B cell (primary cell): ENCODE results near the gene FAM168B. TPM values are rescaled to one million over a fixed set of nuclear protein-coding genes. Genes with fewer than 3 reads are reported as not detected.

Experiments used
- ATAC-seq: fragments of 200-7000 bp; cut with Tn5 transposase; one replicate; pipeline ENCODE4 v1.10.0; 2021; ENCODE audit warnings: low read depth, mild to moderate bottlenecking, moderate number of reproducible peaks, moderate library complexity
- CTCF ChIA-PET: fragments of 350-600 bp; sonication (Branson Sonifier 250); formaldehyde crosslinking; loops from one replicate; lab custom pipeline; 2021; ENCODE audit warnings: antibody characterized with exemption, inconsistent platforms; lab: Charles Lee
- POLR2A ChIA-PET: fragments of 350-600 bp; sonication (Branson Sonifier 250); formaldehyde crosslinking; loops from one replicate; lab custom pipeline; 2021; ENCODE audit warnings: antibody characterized with exemption; lab: Charles Lee
- DNase-seq: peaks from one replicate; pipeline ENCODE4 v3.0.0; 2013
- H2AFZ ChIP-seq: 2 replicates; pipeline ENCODE4 v1.6.1; 2012; ENCODE audit warnings: mild to moderate bottlenecking, low read depth, low read length; ENCODE audit not compliant: insufficient read depth, poor library complexity, severe bottlenecking
- H3K27ac ChIP-seq, 2 donors: 1 replicate in 1 of 2; 2 replicates in 1 of 2; pipeline ENCODE4 v1.5.1; 2012 to 2013; ENCODE audit warnings: low read length in 2 of 2, mild to moderate bottlenecking in 2 of 2, moderate library complexity in 1 of 2
- H3K27me3 ChIP-seq, 4 experiments: fragments of 200-600 bp in 1 of 4; sonication (generic) in 1 of 4; replicated peaks in 1 of 4; 1 replicate in 2 of 4; 2 replicates in 2 of 4; pipeline versions ENCODE4 v1.6.1 to v1.7.0; 2013 to 2016; ENCODE audit warnings: low read length in 3 of 4, mild to moderate bottlenecking in 2 of 4, mixed read lengths in 1 of 4, moderate library complexity in 1 of 4; ENCODE audit not compliant: insufficient read depth in 4 of 4, control insufficient read depth in 3 of 4; ENCODE audit errors: control extremely low read depth in 1 of 4
- H3K36me3 ChIP-seq, 2 experiments: replicated peaks in 1 of 2; 1 replicate in 1 of 2; 2 replicates in 1 of 2; pipeline versions ENCODE4 v1.6.1 to v1.7.1; 2013; ENCODE audit warnings: low read length in 1 of 2; ENCODE audit not compliant: insufficient read depth in 2 of 2, control insufficient read depth in 1 of 2; ENCODE audit errors: control extremely low read depth in 1 of 2, extremely low read depth in 1 of 2
- H3K4me1 ChIP-seq, 2 donors: fragments of 200-600 bp in 1 of 2; sonication (generic) in 1 of 2; 1 replicate in 1 of 2; 2 replicates in 1 of 2; pipeline versions ENCODE4 v1.5.1 to v1.6.1; 2013 to 2017; ENCODE audit warnings: low read length in 2 of 2; ENCODE audit not compliant: control insufficient read depth in 2 of 2, insufficient read depth in 2 of 2
- H3K4me2 ChIP-seq: replicated peaks from 2 replicates; pipeline ENCODE3; 2012; ENCODE audit warnings: mild to moderate bottlenecking, low read depth, low read length; ENCODE audit not compliant: poor library complexity, severe bottlenecking
- H3K4me3 ChIP-seq, 5 experiments: fragments of 200-600 bp in 1 of 5; sonication (generic) in 1 of 5; 1 replicate in 3 of 5; 2 replicates in 2 of 5; pipeline versions ENCODE4 v1.5.1 to v1.7.0; 2011 to 2016; ENCODE audit warnings: low read length in 4 of 5, mild to moderate bottlenecking in 4 of 5, low read depth in 2 of 5, control low read depth in 1 of 5, moderate library complexity in 1 of 5; ENCODE audit not compliant: insufficient read depth in 1 of 5; ENCODE audit errors: control extremely low read depth in 1 of 5, extremely low read depth in 1 of 5
- H3K79me2 ChIP-seq: fragments of 200-600 bp; sonication (generic); one replicate; pipeline ENCODE4 v1.6.0; 2016; ENCODE audit warnings: low read length; ENCODE audit not compliant: control insufficient read depth, insufficient read depth
- H3K9ac ChIP-seq: fragments of 200-600 bp; sonication (generic); 2 replicates; pipeline ENCODE4 v1.6.1; 2017; ENCODE audit warnings: mild to moderate bottlenecking, low read length, moderate library complexity
- H3K9me3 ChIP-seq, 3 donors: one replicate each; pipeline versions ENCODE4 v1.6.1 to v1.7.1; 2013; ENCODE audit warnings: low read length in 2 of 3; ENCODE audit not compliant: control insufficient read depth in 2 of 3, insufficient read depth in 1 of 3; ENCODE audit errors: control extremely low read depth in 1 of 3
- H4K20me1 ChIP-seq: 2 replicates; pipeline ENCODE4 v1.6.0; 2012; ENCODE audit warnings: mild to moderate bottlenecking, low read length; ENCODE audit not compliant: insufficient read depth, control insufficient read depth, poor library complexity, severe bottlenecking
- H3K27ac Mint-ChIP-seq: one replicate; pipeline ENCODE4 v1.8.0; 2021; ENCODE audit warnings: mixed read lengths
- H3K27me3 Mint-ChIP-seq: one replicate; pipeline ENCODE4 v1.8.0; 2021; ENCODE audit warnings: mixed read lengths
- H3K4me1 Mint-ChIP-seq: one replicate; pipeline ENCODE4 v1.8.0; 2021; ENCODE audit warnings: mixed read lengths
- H3K4me3 Mint-ChIP-seq: one replicate; pipeline ENCODE4 v1.8.0; 2021; ENCODE audit warnings: mixed read lengths
- H3K9me3 Mint-ChIP-seq: one replicate; pipeline ENCODE4 v1.8.0; 2022; ENCODE audit warnings: mixed read lengths; ENCODE audit not compliant: insufficient read depth
- CTCF ChIP-seq: fragments of 200-600 bp; IDR thresholded peaks from one replicate; pipeline ENCODE4 v1.8.0; 2022; ENCODE audit warnings: antibody characterized with exemption, mild to moderate bottlenecking
- EZH2 ChIP-seq: IDR thresholded peaks from 2 replicates; pipeline ENCODE4 v1.6.1; 2012; ENCODE audit warnings: borderline replicate concordance, low read depth, mild to moderate bottlenecking, moderate library complexity, low read length; ENCODE audit not compliant: insufficient read depth, poor library complexity, severe bottlenecking
- WGBS: methylation state at CpG from one replicate; pipeline ENCODE4 v1.1.5; 2013; ENCODE audit warnings: missing lambda C conversion rate; ENCODE audit not compliant: insufficient coverage; 5-methylcytosine and 5-hydroxymethylcytosine counted together
- intact Hi-C: fragments of 100-400 bp; cut with micrococcal nuclease; formaldehyde crosslinking; loops from one replicate; pipeline ENCODE4 v1.10.0; 2022
- polyA plus RNA-seq: library from polyadenylated mRNA; depleted of rRNA; stranded (reverse); fragments of >200 nt; gene quantifications from 2 replicates; pipeline ENCODE4 v1.2.3, GENCODE V29; 2012
- total RNA-seq, 2 donors: library from RNA; stranded (reverse); fragments of 120-200 nt in 1 of 2; gene quantifications; 1 replicate in 1 of 2; 2 replicates in 1 of 2; pipeline versions ENCODE4 v1.2.3 to v1.2.4, GENCODE V29; 2013 to 2022

The FAM168B gene
- total and polyA plus RNA-seq, 2 donors (not counting 1 experiment from before 2014, with no cell fraction given) = 38.6 to 70.5 TPM

DNA sequence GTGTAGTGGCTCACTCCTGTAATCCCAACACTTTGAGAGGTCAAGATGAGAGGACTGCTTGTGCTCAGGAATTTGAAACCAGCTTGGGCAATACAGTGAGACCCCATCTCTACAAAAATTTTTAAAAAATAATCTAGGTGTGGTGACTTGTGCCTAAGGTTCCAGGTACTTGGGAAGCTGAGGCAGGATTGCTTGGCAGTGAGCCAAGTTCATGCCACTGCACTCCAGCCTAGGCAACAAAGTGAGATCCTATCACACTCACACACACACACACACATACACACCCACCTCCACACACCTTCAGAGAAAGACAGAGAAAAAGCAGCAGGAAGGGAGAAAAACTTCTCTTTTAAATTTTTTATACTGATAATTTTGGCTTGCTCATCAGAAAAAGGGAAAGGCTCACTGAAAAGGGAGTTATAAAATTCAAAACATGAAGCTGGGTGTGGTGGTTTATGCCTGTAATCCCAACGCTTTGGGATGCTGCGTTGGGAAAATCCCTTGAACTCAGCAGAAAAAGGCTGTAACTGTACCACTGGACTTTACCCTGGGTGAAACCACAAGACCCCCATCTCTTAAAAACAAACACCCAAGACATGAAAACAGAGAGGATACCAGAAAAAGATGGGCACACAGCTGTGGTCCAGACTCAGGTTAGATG lies 25.7 kb downstream of the FAM168B start:
- peaks cover 86% of the 10 kb centered on the region for H3K79me2 ChIP-seq
- intact Hi-C loops = no loop called here
- H3K4me2 ChIP-seq = no peak overlapping the region
- no peaks in the 10 kb centered on the region for H3K4me1 ChIP-seq
- CTCF ChIA-PET = no interaction called here
- H3K4me3 ChIP-seq = no peak overlapping the region
- Mint-ChIP-seq H3K27ac (no peak overlapping the region), H3K27me3 (no peaks in the 10 kb centered on the region), H3K9me3 (no peaks in the 10 kb centered on the region), H3K4me3 (no peak overlapping the region), H3K4me1 (peaks cover 4% of the 10 kb centered on the region)
- WGBS = no CpG with 5 or more reads among the region's 2 CpGs
- no peak overlapping the region for H3K27ac ChIP-seq
- peaks cover 82% of the 10 kb centered on the region for H4K20me1 ChIP-seq
- no peak for TF ChIP-seq EZH2
- no peak for TF ChIP-seq CTCF
- H3K27me3 ChIP-seq = no peaks in the 10 kb centered on the region
- no peaks in the 10 kb centered on the region for H3K9me3 ChIP-seq
- POLR2A ChIA-PET = no interaction called here
- peaks cover 6 to 54% of the 10 kb centered on the region in 2 experiments for H3K36me3 ChIP-seq
- ATAC-seq (no peak), DNase-seq (no peak)
- no peak overlapping the region for H3K9ac ChIP-seq
- no peak overlapping the region for H2AFZ ChIP-seq

DNA sequence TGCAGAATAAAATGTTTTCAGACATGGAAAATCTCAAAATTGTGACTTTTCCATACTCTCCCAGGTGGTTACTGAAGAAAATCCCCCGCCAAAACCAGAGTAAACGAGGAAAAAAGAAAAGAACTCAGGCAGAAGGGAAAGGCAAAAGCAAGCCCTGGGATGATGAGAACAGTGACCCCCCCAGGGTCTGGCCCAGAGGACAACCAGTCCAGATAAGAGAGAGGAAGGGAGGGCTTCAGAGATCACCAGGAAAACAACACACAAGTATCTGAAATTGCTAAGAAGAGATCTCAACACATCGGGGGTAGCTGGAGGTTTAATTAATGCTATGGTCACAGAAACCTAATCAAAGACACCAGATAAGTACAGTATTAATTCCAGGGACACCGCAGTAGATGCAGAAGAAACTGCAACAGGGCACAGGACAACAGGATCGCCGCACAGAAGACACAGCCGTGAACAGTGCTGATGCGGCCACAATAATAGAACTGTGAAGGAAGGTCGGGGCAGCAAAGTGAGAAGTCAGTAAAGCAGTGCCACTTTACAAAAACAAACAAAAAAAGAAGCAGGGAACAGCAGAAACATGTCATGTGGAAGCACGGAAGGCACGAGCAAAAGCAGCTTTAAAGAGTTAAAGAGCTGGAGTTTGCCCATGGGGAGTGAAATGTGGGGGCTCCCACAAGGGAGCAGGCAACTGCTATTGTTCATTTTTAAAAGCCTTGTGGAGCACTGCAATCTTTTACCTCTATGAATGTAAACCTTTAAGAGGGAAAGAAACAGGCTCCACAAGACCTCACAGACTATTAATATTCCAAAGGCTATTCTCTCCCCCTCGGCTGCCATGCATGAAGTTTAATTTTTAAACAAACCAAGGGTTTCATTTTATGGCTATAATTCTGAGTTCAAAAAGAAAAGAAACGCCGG lies 28.4 kb downstream of the FAM168B start:
- H3K9me3 ChIP-seq = no peaks in the 10 kb centered on the region
- ChIA-PET CTCF (no interaction called here), POLR2A (no interaction called here)
- TF ChIP-seq CTCF (no peak), EZH2 (no peak)
- peaks cover 69% of the 10 kb centered on the region for H4K20me1 ChIP-seq
- Mint-ChIP-seq H3K27ac (no peak overlapping the region), H3K9me3 (no peaks in the 10 kb centered on the region), H3K4me1 (peaks cover 11% of the 10 kb centered on the region), H3K4me3 (no peak overlapping the region), H3K27me3 (no peaks in the 10 kb centered on the region)
- H3K36me3 ChIP-seq = peaks cover 0 to 50% of the 10 kb centered on the region in 2 experiments
- no peak for DNase-seq
- no peak overlapping the region for H3K4me2 ChIP-seq
- H3K4me3 ChIP-seq = no peak overlapping the region
- peaks cover 87% of the 10 kb centered on the region for H3K79me2 ChIP-seq
- no peak overlapping the region for H3K27ac ChIP-seq
- H3K4me1 ChIP-seq = no peaks in the 10 kb centered on the region
- ATAC-seq = no peak
- no peaks in the 10 kb centered on the region for H3K27me3 ChIP-seq
- WGBS = 100% methylated on average over 3 of the region's 14 CpGs
- no peak overlapping the region for H2AFZ ChIP-seq
- intact Hi-C loops = no loop called here
- no peak overlapping the region for H3K9ac ChIP-seq
